ENCODE measurements around the gene PTBP2.

The PTBP2 gene

GRCh38 chr1:96722161-96722922 is 758 bp downstream of the PTBP2 start:
- Histone ChIP-seq H3K27me3 (replicated peaks; ENCODE audit: control insufficient read depth, insufficient read depth, low read length) (no peaks in the 10 kb centered on the region), H3K4me3 (replicated peaks; ENCODE audit: low read depth, low read length) (peak overlapping the region; percentile 98), H3K36me3 (ENCODE audit: control insufficient read depth, insufficient read depth, low read length) (0 out of 2 replicates have a peak, but pooled peaks cover 3% of the 10 kb centered on the region)
- DNase-seq (ENCODE audit: extremely low read depth, insufficient read length) = no peak
- TF ChIP-seq CTCF (IDR thresholded peaks at IDR 0.05; ENCODE audit: insufficient read depth, low read length, poor library complexity, severe bottlenecking) = no peak

GRCh38 chr1:96722958-96723357 is 1.4 kb downstream of the PTBP2 start:
- TF ChIP-seq CTCF (IDR thresholded peaks at IDR 0.05; ENCODE audit: insufficient read depth, low read length, poor library complexity, severe bottlenecking) = no peak
- peak overlapping the region; percentile 98 for H3K4me3 ChIP-seq (replicated peaks; ENCODE audit: low read depth, low read length)
- no peak for DNase-seq (ENCODE audit: extremely low read depth, insufficient read length)
- no peaks in the 10 kb centered on the region for H3K27me3 ChIP-seq (replicated peaks; ENCODE audit: control insufficient read depth, insufficient read depth, low read length)
- H3K36me3 ChIP-seq (ENCODE audit: control insufficient read depth, insufficient read depth, low read length) = 0 out of 2 replicates have a peak, but pooled peaks cover 3% of the 10 kb centered on the region

DNA sequence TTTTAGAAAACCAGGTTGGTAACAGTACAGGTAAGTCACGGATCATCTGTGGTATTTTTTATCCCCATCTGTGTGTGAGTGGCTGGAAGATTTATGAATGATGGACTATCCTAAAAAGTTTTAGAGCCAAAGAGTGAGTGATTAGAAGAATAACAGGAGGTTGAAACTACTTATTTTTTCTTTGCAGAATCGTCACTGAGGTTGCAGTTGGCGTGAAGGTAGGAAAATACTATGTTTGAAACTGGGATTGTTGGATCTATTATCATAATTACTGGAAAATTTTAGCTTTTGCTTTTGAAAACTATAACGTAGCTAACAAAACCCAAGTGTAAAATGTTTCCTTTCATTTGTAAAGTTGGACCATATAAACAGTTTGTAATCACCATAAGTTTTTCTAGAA is 1.8 kb downstream of the PTBP2 start:
- no peak for DNase-seq (ENCODE audit: extremely low read depth, insufficient read length)
- Histone ChIP-seq H3K27me3 (replicated peaks; ENCODE audit: control insufficient read depth, insufficient read depth, low read length) (no peaks in the 10 kb centered on the region), H3K4me3 (replicated peaks; ENCODE audit: low read depth, low read length) (peak overlapping the region; percentile 98), H3K36me3 (ENCODE audit: control insufficient read depth, insufficient read depth, low read length) (peaks cover 3% of the 10 kb centered on the region; the same call in 1 of the 2 replicates)
- no peak for TF ChIP-seq CTCF (IDR thresholded peaks at IDR 0.05; ENCODE audit: insufficient read depth, low read length, poor library complexity, severe bottlenecking)

DNA sequence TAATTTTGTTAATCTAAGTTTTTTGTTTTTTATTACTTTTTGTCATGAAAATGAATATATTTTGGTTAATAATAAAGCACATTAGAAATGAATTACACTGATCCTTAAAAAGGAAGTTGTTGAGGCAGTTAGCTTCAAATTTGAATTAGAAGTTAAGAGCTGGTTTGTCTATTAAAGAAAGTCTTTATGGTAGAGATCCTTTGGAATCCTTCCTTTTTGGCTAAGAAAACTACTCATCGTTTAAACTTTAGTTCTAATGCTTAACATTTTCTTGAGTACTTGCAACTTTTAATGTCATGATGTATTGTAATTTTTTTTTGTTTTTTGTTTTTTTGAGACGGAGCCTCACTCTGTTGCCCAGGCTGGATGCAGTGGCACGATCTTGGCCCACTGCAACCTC is 2.4 kb downstream of the PTBP2 start:
- Histone ChIP-seq H3K27me3 (replicated peaks; ENCODE audit: control insufficient read depth, insufficient read depth, low read length) (no peaks in the 10 kb centered on the region), H3K4me3 (replicated peaks; ENCODE audit: low read depth, low read length) (no peak overlapping the region), H3K36me3 (ENCODE audit: control insufficient read depth, insufficient read depth, low read length) (peaks cover 3% of the 10 kb centered on the region)
- no peak for DNase-seq (ENCODE audit: extremely low read depth, insufficient read length)
- no peak for TF ChIP-seq CTCF (IDR thresholded peaks at IDR 0.05; ENCODE audit: insufficient read depth, low read length, poor library complexity, severe bottlenecking)

- DNase-seq (ENCODE audit: extremely low read depth, insufficient read length) = no peak
- peaks cover 3% of the 10 kb centered on the region for H3K36me3 ChIP-seq (ENCODE audit: control insufficient read depth, insufficient read depth, low read length)
- no peak overlapping the region for H3K4me3 ChIP-seq (replicated peaks; ENCODE audit: low read depth, low read length)
- no peak for TF ChIP-seq CTCF (IDR thresholded peaks at IDR 0.05; ENCODE audit: insufficient read depth, low read length, poor library complexity, severe bottlenecking)
- H3K27me3 ChIP-seq (replicated peaks; ENCODE audit: control insufficient read depth, insufficient read depth, low read length) = no peaks in the 10 kb centered on the region
Observed at GRCh38 chr1:96727860-96728259, 6.3 kb downstream of the PTBP2 start.
